ENCODE measurements around the gene NPC2.

Gene NPC2

DNA sequence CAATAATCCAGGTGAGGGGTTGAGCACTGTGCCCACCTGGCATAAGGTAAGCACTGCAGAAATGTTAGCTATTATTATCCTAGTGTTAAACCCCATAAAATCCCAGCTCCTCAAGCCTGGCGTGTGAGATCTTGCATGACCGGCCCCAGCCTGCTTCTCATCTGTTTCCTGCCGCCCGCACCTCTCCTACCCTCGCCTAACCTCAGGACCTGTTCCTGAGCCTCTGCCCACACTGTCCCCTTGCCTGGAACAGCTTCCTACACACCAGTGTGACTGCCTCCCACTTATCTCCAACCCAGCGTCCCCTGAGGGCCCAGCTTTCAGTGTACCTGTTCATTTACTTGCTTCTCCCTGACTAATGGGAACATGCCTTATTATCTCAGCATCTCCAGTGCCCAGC lies 25.1 kb upstream of the NPC2 start:
- DNase-seq: no peak

DNA sequence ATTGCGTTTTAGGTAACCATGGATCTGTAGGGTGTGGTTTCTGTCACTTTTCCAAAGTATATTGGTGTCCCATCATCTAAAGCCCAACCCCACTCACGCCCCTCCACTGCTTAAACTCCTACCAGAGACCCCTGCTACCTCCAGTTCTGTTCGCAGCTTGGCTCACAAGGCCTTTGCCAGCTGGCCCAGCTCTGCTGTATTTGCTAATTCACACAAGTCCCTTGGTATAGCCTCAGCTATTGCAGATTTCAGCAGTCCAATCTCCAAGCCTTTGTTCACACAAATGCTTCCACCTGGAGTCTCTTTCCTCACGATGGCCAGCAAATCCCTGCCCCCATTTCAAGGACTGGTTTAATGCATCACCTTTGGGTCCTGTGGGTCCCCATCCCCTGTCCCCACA lies 24.6 kb upstream of the NPC2 start:
- DNase-seq: no peak

DNA sequence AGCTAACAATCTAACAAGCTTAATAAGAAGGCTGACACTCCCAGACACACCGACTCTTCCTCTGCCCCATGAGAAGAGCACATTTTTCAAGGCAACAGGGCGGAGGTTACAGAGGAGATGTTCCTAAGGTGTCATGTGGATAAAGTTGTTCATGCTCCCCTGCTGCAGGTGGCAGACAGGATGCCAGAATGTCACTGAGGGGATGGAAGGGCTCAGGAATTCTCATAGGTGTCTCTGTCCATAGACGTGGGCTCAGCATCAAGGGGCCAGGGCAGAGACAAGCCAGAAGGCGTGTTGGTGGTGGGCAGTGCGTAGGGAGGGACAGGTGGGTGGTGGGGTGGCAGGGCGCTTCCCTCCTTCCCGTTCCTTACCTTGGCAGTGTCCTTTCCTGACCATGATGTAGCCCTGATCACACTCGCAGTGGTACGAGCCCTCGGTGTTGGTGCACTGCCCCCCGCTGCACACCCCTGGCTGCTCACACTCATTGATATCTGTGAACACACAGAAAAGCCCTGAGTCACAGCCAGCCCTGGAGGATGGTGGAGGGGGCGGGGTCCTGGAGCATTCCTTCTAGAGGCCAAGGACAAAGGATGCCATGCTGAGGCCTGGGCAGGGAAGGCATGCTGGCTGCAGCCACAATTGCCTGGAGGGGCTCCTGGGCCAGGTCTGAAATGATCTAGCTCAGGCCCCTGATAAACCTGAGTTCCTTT lies 23.5 kb upstream of the NPC2 start:
- no peak for DNase-seq

DNA sequence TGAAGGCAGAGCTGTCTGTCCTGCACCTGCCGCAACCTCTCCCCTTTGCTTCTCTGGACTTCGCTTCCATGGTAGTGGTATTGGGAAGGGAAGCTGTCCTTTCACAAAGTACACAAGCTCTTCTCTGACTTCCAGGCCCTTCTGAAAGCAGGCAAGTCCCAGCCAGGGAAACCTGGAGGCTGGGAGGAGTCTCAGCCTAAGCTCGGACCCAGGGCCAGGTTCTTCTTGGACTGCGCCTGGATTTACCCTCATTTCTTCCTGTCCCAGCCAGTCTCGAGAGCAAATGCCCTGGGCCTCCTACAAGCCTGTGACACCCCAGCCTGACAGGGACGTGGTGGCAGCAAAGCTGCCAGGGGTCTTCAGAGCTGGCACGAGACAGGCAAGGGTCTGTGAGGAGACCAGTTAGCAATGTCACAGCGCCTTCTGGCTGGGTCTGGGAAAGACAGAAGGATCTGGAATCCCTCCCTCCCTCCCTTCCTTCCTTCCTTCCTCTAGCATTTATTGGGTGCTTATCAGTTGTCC lies 22.8 kb upstream of the NPC2 start:
- no peak for DNase-seq

DNA sequence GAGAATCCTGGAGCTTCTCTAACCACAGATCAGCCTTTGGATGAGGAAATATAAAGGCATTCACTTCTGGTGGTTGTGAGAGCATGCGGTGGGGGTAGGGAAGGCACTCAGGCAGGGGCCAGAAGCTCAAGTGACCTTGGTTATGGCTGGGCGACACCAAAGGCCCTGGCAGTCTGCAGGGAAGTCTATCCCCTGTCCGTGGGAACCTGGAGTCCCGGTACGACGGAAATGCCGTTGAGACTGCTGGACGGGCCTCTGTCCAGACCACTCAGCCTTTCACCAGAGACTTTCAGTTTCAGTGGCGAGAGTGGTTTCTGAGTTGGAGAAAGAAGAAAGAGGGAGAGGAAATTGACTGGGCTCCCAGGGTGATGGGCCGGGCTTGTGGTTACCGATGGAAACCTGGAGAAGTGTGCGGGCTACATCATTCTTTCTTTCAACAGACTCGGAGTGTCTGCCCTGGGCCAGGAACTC lies 21.4 kb upstream of the NPC2 start:
- no peak for DNase-seq

DNA sequence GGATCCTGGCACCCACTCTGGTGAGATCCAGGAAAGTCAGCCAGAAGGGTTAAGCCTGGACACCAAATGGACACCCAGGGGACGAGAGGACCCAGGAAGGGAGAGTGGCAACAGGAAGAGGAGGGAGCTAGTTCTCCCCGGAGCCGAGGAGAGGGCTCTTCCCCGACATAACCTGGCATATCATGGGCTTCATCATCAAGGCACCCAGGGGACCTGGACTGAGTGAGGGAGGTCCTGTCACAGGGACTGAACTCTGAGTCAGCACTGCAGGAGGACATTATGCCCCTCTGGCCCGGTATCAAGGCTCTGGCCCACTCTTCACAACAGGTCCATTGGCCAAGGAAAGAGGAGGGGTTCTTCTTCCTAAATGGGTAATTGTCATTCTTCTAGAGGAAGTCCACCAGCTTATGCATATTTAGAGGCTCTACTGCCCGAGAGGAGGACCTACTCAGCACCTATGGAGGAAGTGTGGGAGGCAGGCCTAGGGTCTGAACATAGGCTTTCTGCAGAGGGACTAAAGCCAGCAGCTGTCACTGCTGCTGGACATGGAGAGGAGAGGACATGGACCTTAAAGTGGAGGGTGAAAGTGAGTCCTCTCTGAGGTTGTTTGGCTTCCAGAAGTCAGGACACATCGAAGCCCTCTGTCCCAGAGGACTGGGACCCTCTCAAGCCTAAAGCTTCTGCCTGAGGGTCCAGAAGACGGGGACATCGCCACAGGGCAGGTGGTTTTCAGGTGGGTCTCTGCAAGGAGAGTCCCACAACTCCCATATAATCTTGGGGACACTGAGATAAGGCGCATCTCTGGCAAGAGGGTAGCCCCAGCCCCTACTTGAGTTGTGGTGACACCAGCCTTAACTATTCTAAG lies 19.1 kb upstream of the NPC2 start:
- DNase-seq: no peak

DNA sequence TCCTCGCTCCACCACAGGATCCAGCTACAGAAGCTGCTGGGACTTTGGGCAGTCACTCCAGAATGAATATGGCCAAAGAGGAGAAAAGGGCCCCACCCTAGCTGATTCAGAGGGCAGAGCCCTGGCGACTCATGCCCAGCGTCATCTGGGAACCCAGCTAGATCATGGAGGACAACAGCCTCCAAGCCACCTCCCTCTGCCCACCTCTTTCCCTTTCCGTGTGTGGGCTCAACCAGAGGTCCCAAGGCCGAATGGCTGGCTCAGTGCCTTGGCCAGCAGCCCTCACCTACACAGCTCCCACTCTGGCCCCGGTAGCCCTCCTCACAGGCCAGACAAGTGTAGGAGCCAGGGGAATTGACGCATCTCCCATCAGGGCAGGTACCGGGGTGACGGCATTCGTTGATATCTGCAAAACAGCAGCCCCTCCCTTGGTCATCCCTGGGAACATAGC lies 17.9 kb upstream of the NPC2 start:
- DNase-seq: no peak

DNA sequence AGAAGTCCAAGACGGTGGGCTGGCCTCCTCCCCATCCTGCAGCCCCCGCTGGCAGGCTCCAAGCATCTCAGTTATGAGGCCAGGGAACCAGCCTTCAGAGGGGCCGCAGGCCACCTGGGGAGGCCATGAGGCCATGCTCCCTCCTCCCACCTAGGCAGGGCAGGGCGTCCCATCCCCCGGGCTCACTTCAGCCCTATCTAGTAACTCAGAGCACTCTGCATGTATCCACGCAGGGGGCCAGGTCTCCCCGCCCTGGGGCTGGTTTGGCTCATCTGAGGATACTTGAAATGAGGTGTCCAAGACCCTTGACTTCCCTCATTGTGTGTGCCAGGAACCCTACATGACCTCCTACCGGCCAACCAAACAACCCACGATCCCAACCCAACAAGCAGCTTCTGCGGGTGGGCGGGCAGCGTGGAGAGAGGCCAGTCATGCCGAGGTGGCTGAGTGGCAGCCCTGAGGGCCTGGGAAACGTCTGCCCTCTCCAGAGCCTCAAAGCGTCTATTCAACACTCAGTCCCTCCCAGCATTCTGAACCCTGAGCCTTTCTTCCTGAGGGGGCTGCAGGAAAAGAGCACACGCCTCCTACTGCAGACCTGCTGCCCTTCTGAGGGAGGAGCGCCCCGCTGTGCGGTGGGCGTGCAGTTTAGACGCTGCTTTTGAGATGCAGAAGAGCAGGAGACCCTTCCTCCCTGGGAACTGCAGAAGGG lies 17.3 kb upstream of the NPC2 start:
- DNase-seq: no peak

DNA sequence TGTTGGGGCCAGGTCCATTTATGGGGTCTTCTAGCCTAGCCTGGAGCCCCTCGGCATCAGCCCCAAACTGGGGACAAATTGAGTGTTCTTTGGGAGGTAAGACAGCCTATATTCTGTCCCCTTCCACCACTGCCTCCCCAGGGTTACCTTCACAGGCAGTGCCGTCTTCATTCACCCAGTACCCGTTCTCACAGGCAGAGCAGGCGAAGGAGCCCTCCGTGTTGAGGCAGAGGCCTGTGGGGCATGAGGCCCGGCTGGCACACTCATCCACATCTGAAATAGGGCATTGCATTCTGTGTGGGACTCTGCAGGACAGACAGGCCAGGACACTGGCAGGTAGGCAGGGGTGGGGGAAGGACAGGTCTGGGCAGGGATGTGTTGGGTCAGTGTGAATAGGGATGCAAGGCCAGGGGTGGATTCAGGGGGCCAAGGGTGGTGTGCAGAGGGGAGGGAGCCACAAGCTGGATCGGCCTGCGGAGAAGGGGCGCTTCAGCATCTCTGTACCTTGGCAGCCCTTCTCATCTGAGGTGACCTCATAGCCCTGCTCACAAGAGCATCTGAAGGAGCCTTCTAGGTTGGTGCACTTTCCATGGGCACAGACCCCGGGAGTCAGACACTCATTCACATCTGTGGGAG lies 16.6 kb upstream of the NPC2 start:
- no peak for DNase-seq

DNA sequence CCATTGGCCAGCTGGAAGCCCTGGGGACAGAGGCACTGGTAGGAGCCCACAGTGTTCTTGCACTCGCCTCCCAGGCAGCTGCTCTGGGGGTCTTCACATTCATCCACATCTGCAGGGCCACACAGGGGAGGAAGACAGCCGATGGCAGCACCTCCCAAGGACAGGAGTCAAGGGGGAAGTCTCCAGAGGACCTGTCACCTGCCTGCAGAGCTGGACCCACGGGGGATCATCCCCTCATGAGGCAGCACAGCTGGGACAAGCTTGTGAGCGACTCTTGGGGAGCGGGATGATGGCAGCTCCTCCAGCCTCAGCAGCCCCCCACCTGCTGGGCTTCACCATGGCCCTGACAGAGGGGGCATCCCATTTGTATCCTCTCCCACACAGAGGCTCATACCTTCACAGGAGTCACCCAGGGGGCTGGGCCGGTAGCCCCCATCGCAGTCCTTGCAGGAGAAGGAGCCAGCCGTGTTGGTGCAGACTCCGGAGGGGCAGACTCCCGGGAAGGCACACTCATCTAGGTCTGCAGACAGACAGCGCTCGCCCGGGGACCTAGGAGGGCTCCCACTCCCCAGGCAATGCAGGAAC lies 15.8 kb upstream of the NPC2 start:
- DNase-seq: no peak

DNA sequence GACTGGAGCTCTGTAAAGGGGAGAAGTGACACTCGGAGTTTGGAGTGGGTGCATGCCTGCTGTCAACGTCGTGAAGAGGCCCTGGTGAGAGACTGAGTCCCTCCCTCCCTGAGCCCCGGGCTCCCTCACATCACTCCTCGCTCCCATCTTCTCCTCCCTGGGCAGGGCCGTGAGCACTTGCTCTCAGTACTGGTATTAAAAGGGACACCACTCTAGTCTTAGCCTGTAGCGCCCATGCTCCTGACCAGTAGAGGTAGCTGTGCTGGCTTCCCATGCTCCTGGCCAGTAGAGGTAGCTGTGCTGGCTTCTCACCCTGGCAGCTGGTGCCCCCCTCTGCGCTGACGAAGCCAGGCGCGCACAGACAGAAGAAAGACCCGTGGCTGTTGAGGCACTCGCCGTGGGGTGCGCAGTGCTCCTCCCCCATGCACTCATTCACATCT lies 15.2 kb upstream of the NPC2 start:
- DNase-seq: no peak

DNA sequence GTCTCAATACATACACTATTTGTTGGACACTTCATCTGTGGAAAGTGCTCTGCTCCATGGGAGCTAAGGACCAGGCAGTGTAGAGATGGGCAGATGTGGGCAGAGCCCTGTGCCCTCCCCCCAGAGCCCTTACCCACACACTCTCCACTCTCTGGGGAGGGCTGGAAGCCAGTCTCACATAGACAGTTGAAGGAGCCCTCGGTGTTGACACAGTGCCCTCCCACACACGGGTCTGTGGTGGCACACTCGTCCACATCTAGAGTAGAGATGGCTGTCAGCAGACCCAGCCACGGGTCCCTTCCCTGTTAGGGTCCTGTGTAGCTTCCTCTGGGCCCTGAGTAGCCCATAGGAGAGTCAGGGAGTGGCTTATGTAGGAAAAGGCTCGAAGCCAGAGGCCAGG lies 14.7 kb upstream of the NPC2 start:
- no peak for DNase-seq

DNA sequence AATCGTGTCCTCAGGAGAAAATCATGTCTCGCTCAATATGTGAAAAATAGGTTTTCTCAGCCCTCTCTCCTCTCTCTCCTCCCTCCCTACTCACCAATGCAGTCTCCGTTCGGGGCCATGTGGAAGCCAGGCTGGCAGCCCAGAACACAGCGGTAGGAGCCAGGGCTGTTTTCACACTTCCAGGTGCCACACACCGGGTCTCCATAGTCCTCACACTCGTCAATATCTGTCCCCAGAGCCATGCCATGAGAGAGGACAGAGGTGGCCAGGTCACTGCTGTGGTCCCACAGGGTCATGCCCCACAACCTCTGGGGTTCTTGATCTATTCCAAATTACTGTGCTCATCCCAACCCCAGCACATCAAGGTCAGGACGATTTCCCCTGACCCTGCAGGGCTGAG lies 14.0 kb upstream of the NPC2 start:
- DNase-seq: no peak

DNA sequence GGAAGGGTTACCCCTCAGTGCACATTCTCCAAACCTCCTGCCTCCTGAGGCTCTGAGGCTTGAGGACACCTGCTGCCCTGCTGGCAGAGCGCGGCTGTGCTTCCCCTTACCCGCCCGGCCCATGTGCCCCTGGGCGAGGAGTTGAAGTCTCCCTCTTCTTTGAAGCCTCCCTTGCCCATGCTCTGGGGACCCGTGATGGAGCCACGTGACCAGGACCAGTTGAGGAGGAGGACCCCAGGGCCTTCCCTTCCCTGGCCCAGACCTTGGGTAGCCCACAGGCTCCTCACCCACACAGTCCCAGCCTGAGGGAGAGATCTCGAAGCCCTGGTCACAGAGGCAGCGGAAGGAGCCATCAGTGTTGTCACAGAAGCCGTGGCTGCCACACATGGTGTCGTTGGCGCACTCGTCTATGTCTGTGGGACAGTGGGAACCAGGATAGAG lies 13.3 kb upstream of the NPC2 start:
- no peak for DNase-seq

DNA sequence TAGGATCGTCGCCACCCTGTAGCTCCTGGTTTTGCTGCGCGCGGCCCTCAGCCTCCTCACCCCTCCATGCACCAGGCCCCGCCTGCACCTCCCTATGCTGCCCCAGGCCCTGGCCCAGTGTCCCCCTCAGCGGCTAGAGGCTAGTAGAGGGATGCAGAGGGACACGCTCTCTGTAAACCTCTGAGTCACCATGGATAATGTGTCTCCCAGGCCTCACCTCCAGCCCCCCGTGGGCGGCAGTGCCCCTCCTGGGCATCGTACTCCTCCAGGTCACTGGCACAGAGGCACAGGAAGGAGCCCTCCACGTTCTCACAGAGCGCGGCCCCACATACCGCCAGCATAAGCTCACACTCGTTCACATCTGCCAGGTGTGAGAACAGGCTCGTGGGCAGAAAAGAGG lies 12.7 kb upstream of the NPC2 start:
- no peak for DNase-seq

DNA sequence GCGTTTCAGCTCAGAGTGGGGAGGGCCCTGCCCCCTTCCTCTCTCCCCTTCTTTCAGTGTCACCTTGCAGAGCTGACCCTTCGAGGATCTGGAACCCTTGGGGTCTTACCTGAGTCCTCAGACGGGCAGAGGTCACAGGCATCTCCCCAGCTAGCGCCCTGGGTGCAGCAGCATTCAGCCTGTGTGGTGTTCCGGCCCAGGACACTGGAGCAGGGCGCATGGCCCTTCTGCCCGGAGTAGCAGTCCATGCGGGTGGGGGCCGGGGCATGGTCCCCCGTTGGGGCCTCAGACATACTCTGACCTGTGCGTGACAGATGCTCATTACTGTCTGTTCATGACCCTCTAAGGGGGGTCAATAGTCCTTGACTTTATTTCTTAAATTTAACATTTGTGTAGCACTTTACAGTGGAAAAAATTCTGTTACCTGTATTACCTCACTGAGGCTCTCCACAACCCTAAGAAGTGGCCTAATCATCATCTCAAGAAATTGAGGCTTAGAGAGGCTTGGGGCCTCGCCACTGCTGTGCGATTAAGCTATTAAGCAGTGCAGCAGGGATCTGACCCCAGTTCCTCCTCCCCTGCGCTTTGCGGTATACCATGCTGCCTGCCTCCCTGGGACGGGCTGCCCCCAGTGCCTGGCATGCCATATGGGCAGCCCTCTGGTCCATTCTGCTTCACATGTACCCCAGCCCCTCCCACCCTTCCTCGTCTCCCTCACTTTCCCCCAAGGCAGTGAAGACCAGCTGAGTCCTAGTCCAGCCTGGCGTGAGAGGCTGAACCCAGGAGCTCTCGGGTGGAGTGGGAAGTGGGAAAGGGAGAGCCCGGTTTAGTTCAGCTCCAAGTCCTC lies 12.0 kb upstream of the NPC2 start:
- no peak for DNase-seq

DNA sequence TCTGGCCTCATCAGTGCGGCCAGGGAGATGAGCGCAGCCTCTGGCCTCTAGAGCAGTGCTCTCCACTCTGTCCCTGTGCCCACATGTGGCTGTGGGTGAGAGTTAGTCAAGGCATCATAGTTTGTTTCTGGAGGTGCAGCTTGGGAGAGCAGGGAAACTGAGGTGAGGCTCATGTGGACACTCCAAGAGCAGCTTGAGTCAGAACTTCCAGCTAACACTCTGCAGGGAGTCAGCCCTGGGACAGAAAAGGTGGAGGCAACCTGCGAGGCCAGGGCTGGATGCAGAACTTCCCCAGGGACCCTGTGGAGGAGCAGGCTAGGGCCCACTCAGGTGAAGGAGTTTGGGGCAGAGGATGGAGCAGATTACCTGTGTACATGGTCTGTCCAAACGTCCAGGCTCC lies 11.3 kb upstream of the NPC2 start:
- DNase-seq: no peak

DNA sequence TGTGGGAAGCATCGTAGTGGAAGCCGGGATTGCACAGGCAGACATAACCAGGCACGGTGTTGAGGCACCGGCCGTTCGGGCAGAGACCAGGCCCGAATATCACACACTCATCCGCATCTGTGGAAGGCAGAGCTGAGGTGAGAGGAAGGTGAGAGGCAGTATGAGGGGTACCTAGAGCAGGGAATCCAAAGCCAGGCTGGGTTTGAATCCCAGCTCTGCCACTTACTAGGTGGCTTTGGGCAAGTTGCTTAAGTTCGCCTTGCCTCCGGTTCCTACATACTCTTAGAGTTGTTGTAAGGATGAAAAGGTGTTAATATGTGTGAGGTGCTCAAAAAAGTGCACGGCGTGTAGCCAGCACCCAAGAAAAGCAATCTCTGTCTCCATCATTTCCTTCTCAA lies 10.8 kb upstream of the NPC2 start:
- no peak for DNase-seq

DNA sequence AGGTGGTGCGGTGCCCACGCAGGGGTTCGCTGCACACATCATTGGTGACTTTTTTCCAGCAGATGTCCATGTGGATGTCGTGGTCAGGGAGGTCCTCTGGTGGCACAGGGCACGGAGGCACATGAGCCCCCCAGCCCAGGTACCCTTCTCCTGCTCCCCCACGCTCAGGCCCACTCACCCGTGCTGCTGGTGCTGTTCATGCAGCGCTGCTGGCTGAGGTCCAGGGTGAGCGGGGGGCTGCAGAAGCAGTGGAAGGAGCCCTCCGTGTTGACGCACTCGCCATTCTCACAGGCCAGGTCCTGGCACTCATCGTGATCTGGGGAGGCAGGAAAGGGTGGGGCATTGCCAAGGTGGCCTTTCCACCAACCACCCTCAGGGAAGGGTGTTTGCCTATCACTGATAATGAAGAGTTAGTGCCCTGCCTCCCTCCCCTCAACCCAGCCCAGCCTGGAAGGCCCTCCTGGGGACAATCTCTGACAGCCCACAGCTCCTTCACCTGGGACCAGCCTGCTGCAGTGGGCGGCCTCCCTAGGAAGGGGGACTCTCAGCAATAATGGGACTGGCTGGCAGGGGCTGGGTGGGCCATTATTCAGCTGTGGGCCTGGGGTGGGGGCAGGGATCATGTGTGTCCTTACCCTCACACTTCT lies 10.3 kb upstream of the NPC2 start:
- no peak for DNase-seq

DNA sequence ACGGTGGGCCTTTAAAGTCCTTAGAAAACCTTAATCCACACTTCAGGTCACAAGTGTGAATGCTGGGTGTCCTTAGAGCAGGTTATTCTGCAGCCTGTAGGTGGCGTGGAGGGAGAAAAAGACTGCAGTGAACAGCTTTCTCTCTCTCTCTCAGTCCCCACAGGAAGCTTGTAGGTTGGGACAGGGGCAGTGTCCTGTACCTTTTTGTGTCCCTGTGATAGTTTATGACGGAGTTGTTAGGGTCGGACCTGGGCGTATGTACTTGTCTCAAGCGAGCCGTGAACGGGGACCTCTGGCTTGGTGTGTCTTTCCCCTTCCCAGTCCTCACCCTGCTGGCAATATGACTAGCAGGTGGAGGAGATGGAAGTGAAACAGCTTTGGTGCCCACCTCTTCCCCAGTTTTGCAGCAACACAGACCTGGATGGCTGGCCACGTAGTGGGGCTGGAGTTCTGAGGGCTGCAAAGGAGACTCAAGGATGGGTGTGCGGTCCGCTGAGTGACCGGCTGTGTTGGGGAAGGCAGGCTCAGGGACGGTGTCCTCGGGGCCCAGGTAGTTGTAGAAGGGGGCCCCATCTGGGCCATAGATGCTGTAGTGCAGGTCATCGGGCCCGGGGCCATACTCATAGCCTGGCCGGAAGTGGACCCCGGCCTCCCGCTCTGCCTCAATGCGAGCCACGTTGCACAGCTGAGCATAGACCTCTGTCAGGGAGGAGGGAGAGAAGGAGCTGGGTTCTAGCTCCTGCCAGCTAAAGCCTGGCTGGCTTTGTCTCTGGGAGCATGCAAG lies 9.3 kb upstream of the NPC2 start:
- no peak for DNase-seq

Data from NCI-H1105 treated with DMSO at 0.1 percent for 48 hours (cell line).